ENCODE measurements around the gene B4GALT2.

The B4GALT2 gene

GRCh38 chr1:43978551-43979260 lies at the start of gene B4GALT2:
Gene B4GALT2, plus strand, starts transcription at chr1:43979210. Its CDS starts 1,951 bp downstream, at chr1:43981161.
- peak in 1 of 4 experiments; percentile 28 for DNase-seq (ENCODE audit: low read depth in 4 of 4, low spot score in 1 of 4)

GRCh38 chr1:43930168-43930948 lies 48.7 kb upstream of the B4GALT2 start:
- DNase-seq (ENCODE audit: low read depth in 4 of 4, low spot score in 1 of 4): no peak

GRCh38 chr1:43930949-43931275 lies 48.1 kb upstream of the B4GALT2 start:
- no peak for DNase-seq (ENCODE audit: low read depth in 4 of 4, low spot score in 1 of 4)

- DNase-seq (ENCODE audit: low read depth in 4 of 4, low spot score in 1 of 4): no peak
These were observed 47.0 kb upstream of the B4GALT2 start for GRCh38 chr1:43931711-43932660.

GRCh38 chr1:43932786-43933385 lies 46.1 kb upstream of the B4GALT2 start:
- no peak for DNase-seq (ENCODE audit: low read depth in 4 of 4, low spot score in 1 of 4)

- DNase-seq (ENCODE audit: low read depth in 4 of 4, low spot score in 1 of 4): no peak
These were observed 45.5 kb upstream of the B4GALT2 start, which contains the start of gene ARTN for GRCh38 chr1:43933386-43934100. Gene ARTN, plus strand, starts transcription at chr1:43933801. Its CDS starts 1,856 bp downstream, at chr1:43935657.

GRCh38 chr1:43934101-43934985 lies 44.7 kb upstream of the B4GALT2 start:
- peak in 2 of 4 experiments; percentile 18 to 30 for DNase-seq (ENCODE audit: low read depth in 4 of 4, low spot score in 1 of 4)

- DNase-seq (ENCODE audit: low read depth in 4 of 4, low spot score in 1 of 4): no peak
These were observed 44.1 kb upstream of the B4GALT2 start for GRCh38 chr1:43934986-43935324.

- no peak for DNase-seq (ENCODE audit: low read depth in 4 of 4, low spot score in 1 of 4)
These were observed 43.1 kb upstream of the B4GALT2 start for GRCh38 chr1:43935711-43936427.

- no peak for DNase-seq (ENCODE audit: low read depth in 4 of 4, low spot score in 1 of 4)
These were observed 42.4 kb upstream of the B4GALT2 start for GRCh38 chr1:43936431-43937151.

- DNase-seq (ENCODE audit: low read depth in 4 of 4, low spot score in 1 of 4): no peak
These were observed 41.7 kb upstream of the B4GALT2 start for GRCh38 chr1:43937179-43937865.

- no peak for DNase-seq (ENCODE audit: low read depth in 4 of 4, low spot score in 1 of 4)
These were observed 40.6 kb upstream of the B4GALT2 start for GRCh38 chr1:43938383-43938782.

- no peak for DNase-seq (ENCODE audit: low read depth in 4 of 4, low spot score in 1 of 4)
These were observed 40.0 kb upstream of the B4GALT2 start for GRCh38 chr1:43938892-43939587.

GRCh38 chr1:43942411-43942810 lies 36.6 kb upstream of the B4GALT2 start:
- DNase-seq (ENCODE audit: low read depth in 4 of 4, low spot score in 1 of 4): no peak

GRCh38 chr1:43944860-43945259 lies 34.1 kb upstream of the B4GALT2 start:
- no peak for DNase-seq (ENCODE audit: low read depth in 4 of 4, low spot score in 1 of 4)

- DNase-seq (ENCODE audit: low read depth in 4 of 4, low spot score in 1 of 4): no peak
These were observed 33.3 kb upstream of the B4GALT2 start for GRCh38 chr1:43945674-43946235.

Data from stimulated activated CD4-positive, alpha-beta T cell treated with anti-CD3 and anti-CD28 coated beads, Interleukin-1b, Interleukin-23, amount 100 ng/mL, for 24 hours (primary cell).